PC-3 (cell line): ENCODE results near the gene ZSWIM1. TPM values are rescaled to one million over a fixed set of nuclear protein-coding genes. Genes with fewer than 3 reads are reported as not detected.

Experiments used
- ATAC-seq: fragments of 200-7000 bp; cut with Tn5 transposase; 2 replicates; pipeline ENCODE4 v1.9.1; 2020; ENCODE audit warnings: mild to moderate bottlenecking, moderate library complexity
- BruUV-seq: library from RNA; stranded (reverse); fragments of 400-500 nt; replicated peaks from 2 replicates; lab custom pipeline; 2021; lab: Mats Ljungman, UMichigan
- CTCF ChIA-PET: fragments of 300-600 bp; sonication (Branson Sonifier 250); formaldehyde crosslinking; loops from one replicate; lab custom pipeline; 2022; ENCODE audit warnings: antibody characterized with exemption; lab: Charles Lee
- POLR2A ChIA-PET: fragments of 300-600 bp; sonication (Branson Sonifier 250); formaldehyde crosslinking; loops from one replicate; lab custom pipeline; 2022; ENCODE audit warnings: antibody characterized with exemption; ENCODE audit not compliant: unreplicated experiment; lab: Charles Lee
- DNase-seq: peaks from one replicate; pipeline ENCODE4 v3.0.0-alpha.2; 2015
- H2AFZ ChIP-seq: fragments of 300-600 bp; sonication (generic); 2 replicates; pipeline ENCODE4 v1.6.0; 2016; ENCODE audit warnings: antibody characterized with exemption, low read length
- H3F3A ChIP-seq: fragments of 300-600 bp; sonication (generic); one replicate; pipeline ENCODE4 v1.6.0; 2017; ENCODE audit warnings: antibody characterized with exemption, low read length, control low read depth, mild to moderate bottlenecking; ENCODE audit not compliant: unreplicated experiment
- H3K27ac ChIP-seq: fragments of 300-600 bp; sonication (generic); 2 replicates; pipeline ENCODE4 v1.5.1; 2016; ENCODE audit warnings: mild to moderate bottlenecking, low read length
- H3K27me3 ChIP-seq: fragments of 300-600 bp; sonication (generic); 2 replicates; pipeline ENCODE4 v1.6.1; 2016; ENCODE audit warnings: low read length, mixed read lengths
- H3K36me3 ChIP-seq: fragments of 300-600 bp; sonication (generic); 2 replicates; pipeline ENCODE4 v1.6.1; 2016; ENCODE audit warnings: low read depth, mixed run types, low read length, mixed read lengths
- H3K4me1 ChIP-seq: fragments of 300-600 bp; sonication (generic); 2 replicates; pipeline ENCODE4 v1.5.1; 2016; ENCODE audit warnings: low read length; ENCODE audit not compliant: insufficient read depth
- H3K4me2 ChIP-seq: fragments of 300-600 bp; sonication (generic); 2 replicates; pipeline ENCODE4 v1.6.0; 2016; ENCODE audit warnings: low read length
- H3K4me3 ChIP-seq: fragments of 300-600 bp; sonication (generic); 2 replicates; pipeline ENCODE4 v1.5.1; 2016; ENCODE audit warnings: mild to moderate bottlenecking, low read length, mixed read lengths
- H3K79me2 ChIP-seq: fragments of 300-600 bp; sonication (generic); 2 replicates; pipeline ENCODE4 v1.6.1; 2017; ENCODE audit warnings: low read length, mixed read lengths
- H3K9ac ChIP-seq: fragments of 300-600 bp; sonication (generic); 2 replicates; pipeline ENCODE4 v1.6.0; 2016; ENCODE audit warnings: mild to moderate bottlenecking, low read length
- H3K9me2 ChIP-seq: fragments of 300-600 bp; sonication (generic); replicated peaks from 2 replicates; pipeline ENCODE4 v1.6.1; 2016; ENCODE audit warnings: mixed run types, low read length, mixed read lengths
- H3K9me3 ChIP-seq: fragments of 300-600 bp; sonication (generic); 2 replicates; pipeline ENCODE4 v1.6.1; 2016; ENCODE audit warnings: low read length, mixed read lengths
- H4K20me1 ChIP-seq: fragments of 300-600 bp; sonication (generic); 2 replicates; pipeline ENCODE4 v1.6.1; 2016; ENCODE audit warnings: low read length, mixed read lengths
- EZH2 ChIP-seq: fragments of 300-600 bp; sonication (generic); IDR thresholded peaks from one replicate; pipeline ENCODE4 v1.6.1; 2017; ENCODE audit warnings: antibody characterized with exemption, mild to moderate bottlenecking, low read length; ENCODE audit not compliant: unreplicated experiment
- EZH2phosphoT487 ChIP-seq: fragments of 300-600 bp; sonication (generic); IDR thresholded peaks from 2 replicates; pipeline ENCODE4 v1.6.1; 2018; ENCODE audit warnings: mild to moderate bottlenecking, antibody characterized with exemption, low read length, borderline replicate concordance
- intact Hi-C: fragments of 100-400 bp; cut with micrococcal nuclease; formaldehyde crosslinking; loops from 2 replicates; pipeline ENCODE4 v1.9.0; 2023
- total RNA-seq: library from RNA; depleted of rRNA; stranded (reverse); fragments of >200 nt; gene quantifications from 2 replicates; pipeline ENCODE4 v1.2.3, GENCODE V29; 2014
- TF ChIP-seq, protein P1 (sequence below): fragments of 300-600 bp; sonication (generic); conservative IDR thresholded peaks from 2 replicates; pipeline ENCODE4 v1.5.1; 2017; ENCODE audit warnings: antibody characterized with exemption, low read depth, mild to moderate bottlenecking, low read length

ZSWIM1 gene
- total RNA-seq, 1 experiment from 2014 or later, result 16.3 TPM

DNA sequence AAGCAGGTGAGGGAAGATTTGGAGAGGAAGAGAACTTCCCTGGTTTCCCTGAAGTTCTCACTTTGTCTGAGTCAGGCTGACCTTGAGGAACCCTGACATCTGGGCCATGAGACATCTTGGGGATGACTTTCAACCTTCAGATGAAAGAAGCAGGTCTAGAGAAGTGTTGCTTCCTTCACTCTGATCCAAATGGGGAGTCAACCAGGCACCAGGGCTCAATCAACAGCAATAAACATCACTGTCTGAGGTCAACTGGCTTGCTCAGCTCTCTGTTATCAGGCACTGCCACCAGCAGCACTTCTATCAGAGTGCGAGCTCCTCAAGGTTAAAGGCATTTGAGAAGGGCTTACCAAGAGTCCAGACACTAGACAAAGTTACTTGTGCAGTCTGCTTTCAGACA, 30.1 kb upstream of the ZSWIM1 start:
- H3K9me2 ChIP-seq, result no peaks in the 10 kb centered on the region
- peaks cover 3% of the 10 kb centered on the region for H3K4me1 ChIP-seq
- H4K20me1 ChIP-seq, result no peaks in the 10 kb centered on the region
- H3K27me3 ChIP-seq, result no peaks in the 10 kb centered on the region
- peaks cover 9% of the 10 kb centered on the region for H3K79me2 ChIP-seq
- no peaks in the 10 kb centered on the region for H3K9me3 ChIP-seq
- no peak for ATAC-seq
- ChIA-PET CTCF (interaction anchor here (0.7 kb wide), 1 partner anchor 51 kb away, joined by 7 read pairs; no protein-coding TSS in a partner anchor), POLR2A (interaction anchor here (0.7 kb wide), 1 partner anchor 83 kb away, joined by 13 read pairs; no protein-coding TSS in a partner anchor)
- no TSS peak for BruUV-seq
- intact Hi-C loops, result no loop called here
- no peak overlapping the region for H3K9ac ChIP-seq
- no peaks in the 10 kb centered on the region for H3F3A ChIP-seq
- no peak overlapping the region for H3K4me3 ChIP-seq
- 0 out of 2 replicates have a peak, but pooled peaks cover 8% of the 10 kb centered on the region for H3K36me3 ChIP-seq
- TF ChIP-seq EZH2phosphoT487 (no peak), EZH2 (no peak)
- TF ChIP-seq, protein P1, sequence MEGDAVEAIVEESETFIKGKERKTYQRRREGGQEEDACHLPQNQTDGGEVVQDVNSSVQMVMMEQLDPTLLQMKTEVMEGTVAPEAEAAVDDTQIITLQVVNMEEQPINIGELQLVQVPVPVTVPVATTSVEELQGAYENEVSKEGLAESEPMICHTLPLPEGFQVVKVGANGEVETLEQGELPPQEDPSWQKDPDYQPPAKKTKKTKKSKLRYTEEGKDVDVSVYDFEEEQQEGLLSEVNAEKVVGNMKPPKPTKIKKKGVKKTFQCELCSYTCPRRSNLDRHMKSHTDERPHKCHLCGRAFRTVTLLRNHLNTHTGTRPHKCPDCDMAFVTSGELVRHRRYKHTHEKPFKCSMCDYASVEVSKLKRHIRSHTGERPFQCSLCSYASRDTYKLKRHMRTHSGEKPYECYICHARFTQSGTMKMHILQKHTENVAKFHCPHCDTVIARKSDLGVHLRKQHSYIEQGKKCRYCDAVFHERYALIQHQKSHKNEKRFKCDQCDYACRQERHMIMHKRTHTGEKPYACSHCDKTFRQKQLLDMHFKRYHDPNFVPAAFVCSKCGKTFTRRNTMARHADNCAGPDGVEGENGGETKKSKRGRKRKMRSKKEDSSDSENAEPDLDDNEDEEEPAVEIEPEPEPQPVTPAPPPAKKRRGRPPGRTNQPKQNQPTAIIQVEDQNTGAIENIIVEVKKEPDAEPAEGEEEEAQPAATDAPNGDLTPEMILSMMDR, result no peak
- DNase-seq, result no peak
- H3K27ac ChIP-seq, result no peak overlapping the region
- H3K4me2 ChIP-seq, result no peak overlapping the region
- H2AFZ ChIP-seq, result no peak overlapping the region

DNA sequence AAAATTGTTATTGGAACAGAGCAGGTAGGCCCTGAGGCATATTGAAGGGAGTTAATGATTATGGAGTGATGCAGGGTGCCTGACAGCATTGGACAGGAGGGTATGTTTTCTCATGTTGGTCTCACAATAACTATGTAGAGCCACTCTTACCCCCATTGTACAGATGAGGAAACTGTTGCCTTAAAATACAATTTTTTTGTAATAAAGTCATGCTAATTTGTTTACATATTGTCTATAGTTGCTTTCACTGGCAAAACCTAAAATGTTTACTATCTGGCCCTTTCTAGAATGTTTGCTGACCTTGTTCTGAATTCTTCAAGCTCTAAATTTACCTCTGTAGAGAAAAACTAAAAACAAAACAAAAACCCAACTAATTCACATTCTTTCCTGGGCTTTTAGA, 29.5 kb upstream of the ZSWIM1 start:
- ATAC-seq, result no peak
- CTCF ChIA-PET, result interaction anchor here (0.7 kb wide), 1 partner anchor 52 kb away, joined by 7 read pairs; no protein-coding TSS in a partner anchor
- no peak overlapping the region for H2AFZ ChIP-seq
- intact Hi-C loops, result no loop called here
- no peak overlapping the region for H3K4me2 ChIP-seq
- no peak for TF ChIP-seq EZH2phosphoT487
- TF ChIP-seq, protein P1, result no peak
- H3K9ac ChIP-seq, result no peak overlapping the region
- peaks cover 8% of the 10 kb centered on the region for H3K4me1 ChIP-seq
- H3F3A ChIP-seq, result no peaks in the 10 kb centered on the region
- DNase-seq, result no peak
- H3K36me3 ChIP-seq, result 0 out of 2 replicates have a peak, but pooled peaks cover 8% of the 10 kb centered on the region
- peaks cover 15% of the 10 kb centered on the region for H3K79me2 ChIP-seq
- H3K9me3 ChIP-seq, result no peaks in the 10 kb centered on the region
- no peaks in the 10 kb centered on the region for H3K9me2 ChIP-seq
- POLR2A ChIA-PET, result interaction anchor here (0.6 to 0.7 kb wide), 2 partner anchors 55 to 82 kb away, joined by 6 to 13 read pairs; no protein-coding TSS in a partner anchor
- H3K27me3 ChIP-seq, result no peaks in the 10 kb centered on the region
- H3K27ac ChIP-seq, result no peak overlapping the region
- no peak overlapping the region for H3K4me3 ChIP-seq
- BruUV-seq, result no TSS peak
- no peaks in the 10 kb centered on the region for H4K20me1 ChIP-seq

DNA sequence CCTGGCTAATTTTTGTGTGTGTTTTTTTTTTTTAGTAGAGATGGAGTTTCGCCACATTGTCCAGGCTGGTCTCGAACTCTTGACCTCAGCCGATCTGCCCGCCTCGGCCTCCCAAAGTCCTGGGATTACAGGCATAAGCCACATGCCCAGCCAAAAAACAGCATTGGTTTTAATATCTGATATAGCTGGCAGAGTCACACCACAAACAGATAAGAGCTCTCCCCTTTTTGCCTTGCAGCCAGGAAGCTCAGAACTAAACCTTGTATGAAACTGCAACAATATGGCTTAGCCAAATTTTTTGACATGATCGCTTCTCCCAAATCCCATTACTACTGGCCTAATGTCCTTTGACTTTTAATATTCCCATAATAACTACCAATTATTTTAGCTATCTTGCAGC, 28.7 kb upstream of the ZSWIM1 start:
- Histone ChIP-seq H2AFZ (no peak overlapping the region), H3K9me3 (no peaks in the 10 kb centered on the region), H3K36me3 (0 out of 2 replicates have a peak, but pooled peaks cover 8% of the 10 kb centered on the region), H3K79me2 (peaks cover 20% of the 10 kb centered on the region), H3K4me2 (no peak overlapping the region), H3K9ac (no peak overlapping the region), H3K9me2 (no peaks in the 10 kb centered on the region), H3K27ac (no peak overlapping the region), H4K20me1 (no peaks in the 10 kb centered on the region), H3F3A (no peaks in the 10 kb centered on the region), H3K4me1 (peaks cover 9% of the 10 kb centered on the region), H3K27me3 (no peaks in the 10 kb centered on the region), H3K4me3 (no peak overlapping the region)
- intact Hi-C loops, result no loop called here
- BruUV-seq, result no TSS peak
- POLR2A ChIA-PET, result no interaction called here
- no peak for DNase-seq
- TF ChIP-seq EZH2phosphoT487 (no peak), EZH2 (no peak)
- TF ChIP-seq, protein P1, result no peak
- no peak for ATAC-seq
- CTCF ChIA-PET, result no interaction called here
